Breast epithelium (tissue), 3 donors: ENCODE measurements around the gene OR7G2.

Source experiments
- CTCF ChIP-seq, 3 donors: fragments of 450-650 bp; IDR thresholded peaks; one replicate each; pipeline ENCODE4 v1.5.1; 2016 to 2017; ENCODE audit warnings: antibody characterized with exemption in 3 of 3, mild to moderate bottlenecking in 3 of 3, moderate library complexity in 3 of 3
- POLR2A ChIP-seq: fragments of 450-650 bp; IDR thresholded peaks from one replicate; pipeline ENCODE4 v1.6.1; 2016; ENCODE audit warnings: antibody characterized with exemption, mild to moderate bottlenecking, moderate library complexity

- TF ChIP-seq CTCF (IDR thresholded peaks at IDR 0.05) (no peak), POLR2A (no peak)
Observed at GRCh38 chr19:9075064-9075949, 32.0 kb downstream of the OR7G2 start.
